GM19351 (cell line): ENCODE measurements around the gene SUN2.

ENCODE experiments used
- ATAC-seq: cut with Tn5 transposase; IDR thresholded peaks from one replicate; pipeline ENCODE4 v1.9.1; 2021; ENCODE audit warnings: mild to moderate bottlenecking, moderate library complexity; ENCODE audit not compliant: unreplicated experiment

SUN2 gene

DNA sequence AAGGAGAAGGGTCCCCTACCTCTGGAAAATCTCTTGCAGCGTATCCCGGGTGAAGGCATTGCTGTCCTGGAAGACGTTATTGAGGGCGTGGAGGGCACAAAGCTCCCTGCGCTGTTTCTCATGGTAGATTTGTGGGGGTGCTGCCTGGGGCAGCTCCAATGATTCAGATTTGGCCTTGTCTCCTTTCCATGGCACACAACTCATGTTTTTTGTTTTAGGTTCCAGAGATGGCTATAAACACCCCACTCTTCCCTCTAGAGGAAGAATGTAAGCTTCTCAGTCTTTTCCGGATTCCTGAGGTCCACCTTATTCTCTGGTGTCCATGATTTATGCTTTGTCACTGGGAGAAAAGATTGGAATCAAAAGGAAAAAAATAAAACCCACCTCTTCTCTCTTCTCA lies 56.0 kb downstream of the SUN2 start:
- no peak for ATAC-seq

DNA sequence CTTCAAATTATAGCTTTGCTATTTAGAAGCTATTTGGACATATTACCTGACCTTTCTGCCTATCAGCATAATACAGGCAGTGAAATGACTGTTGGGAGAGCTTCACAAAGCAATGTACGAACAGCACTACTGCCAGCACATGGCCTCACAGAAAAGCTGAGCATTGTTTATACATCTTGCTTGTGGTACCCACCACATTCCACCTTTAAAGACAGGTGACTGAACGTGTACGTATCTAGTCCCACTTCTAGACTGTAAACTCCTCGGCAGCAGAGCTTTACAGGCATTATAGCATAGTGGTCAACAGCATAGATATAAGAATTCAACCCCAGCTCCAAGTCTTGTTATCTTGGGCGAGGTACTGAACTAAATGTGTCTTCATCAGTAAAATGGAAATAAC lies 56.7 kb downstream of the SUN2 start:
- no peak for ATAC-seq

DNA sequence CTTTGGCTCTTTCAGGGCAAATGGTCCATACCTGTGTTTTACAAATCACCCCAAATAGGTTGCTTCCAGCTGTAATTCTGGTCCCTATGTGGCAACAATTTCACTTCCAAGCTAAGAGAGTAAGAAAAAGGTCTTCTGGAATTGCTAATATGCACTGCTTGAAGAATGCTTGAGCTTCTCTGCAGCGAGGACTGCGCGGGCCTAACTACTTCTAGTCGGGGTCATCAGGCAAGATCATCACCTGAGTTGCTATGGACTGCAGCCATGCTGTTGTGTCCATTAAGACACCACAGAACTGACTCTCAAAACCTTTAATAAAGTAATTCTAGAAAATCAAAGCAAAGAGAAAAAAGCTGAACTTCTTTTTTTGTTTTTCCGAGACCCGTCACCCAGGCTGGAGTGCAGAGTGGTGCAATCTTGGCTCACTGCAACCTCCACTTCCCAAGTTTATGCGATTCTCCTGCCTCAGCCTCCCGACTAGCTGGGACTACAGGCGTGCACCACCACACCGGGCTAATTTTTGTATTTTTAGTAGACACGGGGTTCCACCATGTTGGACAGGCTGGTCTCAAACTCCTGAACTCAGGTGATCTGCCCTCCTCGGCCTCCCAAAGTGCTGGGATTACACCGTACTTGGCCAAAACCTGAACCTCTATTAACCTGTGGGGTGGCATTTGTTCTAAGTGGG lies 57.2 kb downstream of the SUN2 start:
- ATAC-seq: no peak

DNA sequence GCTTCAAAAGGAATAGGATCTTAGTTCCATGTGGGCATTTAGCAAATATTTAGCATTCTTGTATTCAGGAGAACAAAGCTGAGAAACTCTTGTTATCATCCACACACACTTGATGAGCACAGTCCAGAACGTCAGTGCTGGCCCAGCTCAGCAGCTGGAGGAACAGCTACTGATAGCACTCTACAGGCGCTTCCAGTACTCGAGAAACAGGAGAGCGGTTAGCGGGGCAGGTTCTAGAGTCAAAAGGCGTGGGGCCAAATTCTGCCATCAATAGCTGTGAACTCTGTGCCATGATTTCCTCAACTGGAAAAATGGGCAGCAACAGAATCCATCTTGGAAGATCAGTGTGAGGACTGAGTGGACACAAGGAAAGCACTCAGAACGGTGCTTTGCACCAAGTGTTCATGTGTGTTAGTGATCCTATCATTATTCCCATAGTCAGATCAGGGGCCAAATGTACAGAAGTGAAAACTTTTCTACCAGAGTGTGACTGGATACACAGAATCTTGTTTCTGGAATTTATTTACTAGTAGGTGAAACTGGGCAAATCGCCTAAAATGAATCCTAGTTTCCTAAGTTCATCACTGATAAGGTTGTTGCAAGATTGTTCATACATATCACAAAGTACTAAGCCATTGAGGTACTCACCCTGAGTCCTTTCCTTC lies 58.2 kb downstream of the SUN2 start:
- no peak for ATAC-seq

DNA sequence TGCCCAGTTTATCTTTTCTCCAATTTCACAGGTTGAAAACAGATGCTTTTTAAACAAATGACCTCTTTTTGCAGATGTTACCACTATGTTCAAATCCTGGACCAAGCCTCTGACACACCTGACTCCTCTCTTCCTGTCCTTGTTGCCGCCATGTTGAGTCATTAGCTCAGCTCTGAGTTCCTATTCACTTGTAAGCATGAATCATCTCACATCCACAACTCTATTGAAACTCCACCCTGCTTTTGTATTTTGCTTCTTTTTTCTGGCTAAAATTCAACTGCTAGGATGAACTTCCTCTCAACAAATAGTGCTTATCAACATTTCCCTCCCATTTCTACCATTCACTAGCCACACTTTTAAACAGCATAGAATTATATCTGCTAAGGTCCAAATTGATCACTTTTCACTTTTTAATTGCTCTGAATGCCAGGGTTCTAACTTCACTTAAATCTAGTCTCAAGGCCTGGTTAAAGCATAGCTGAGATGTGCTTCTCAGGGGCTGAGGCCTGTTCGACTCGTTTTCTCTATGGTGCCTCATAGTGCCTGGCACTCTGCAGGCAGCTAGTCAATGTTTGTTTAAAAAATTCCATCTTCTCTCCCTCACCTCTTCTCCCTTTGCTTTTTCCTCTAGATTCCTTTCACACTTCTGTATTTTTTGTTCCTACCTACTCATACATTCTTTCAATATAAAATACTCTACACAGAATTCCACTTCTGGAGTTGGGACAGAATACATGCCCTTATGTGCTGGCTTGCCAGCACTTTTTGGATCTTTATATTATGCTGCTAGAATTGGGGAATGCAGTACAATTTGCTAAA lies 59.0 kb downstream of the SUN2 start:
- ATAC-seq: no peak

DNA sequence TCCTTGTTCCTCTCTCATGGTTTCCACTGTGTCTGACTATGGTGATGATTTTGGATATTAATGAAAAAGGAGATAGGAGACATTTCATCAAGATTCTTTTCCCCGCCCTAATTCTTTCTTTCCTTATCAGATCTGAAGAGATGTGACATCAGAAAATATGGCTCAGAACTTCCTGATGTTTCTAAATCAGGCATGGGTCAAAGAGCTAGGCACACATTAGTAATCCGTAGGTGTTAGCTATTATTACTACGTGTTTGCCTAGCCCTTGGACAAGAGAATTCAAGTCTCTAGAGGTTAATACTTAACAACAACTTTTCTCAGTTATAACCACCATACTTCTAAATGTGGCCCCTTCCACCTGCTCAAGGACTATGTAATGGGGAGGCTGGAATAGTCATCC lies 60.9 kb downstream of the SUN2 start:
- ATAC-seq: no peak

DNA sequence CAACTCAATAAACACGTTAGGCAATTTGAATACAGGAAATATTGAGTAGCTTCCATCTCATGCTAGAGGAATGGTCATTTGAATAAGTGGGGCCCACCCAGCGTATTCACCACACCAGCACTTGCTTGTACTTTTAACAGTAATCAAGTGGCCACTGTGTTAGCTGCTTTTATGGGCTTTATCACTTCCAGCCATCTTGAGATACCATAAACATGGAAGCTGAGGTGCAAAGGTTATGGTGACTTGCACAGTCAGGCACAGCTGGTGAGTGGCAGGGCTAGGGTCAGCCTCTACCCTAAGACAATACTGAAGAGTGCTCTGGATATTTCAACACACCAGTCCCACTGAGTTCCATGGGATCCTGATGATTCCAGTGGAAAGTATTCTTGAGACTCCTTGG lies 61.7 kb downstream of the SUN2 start:
- no peak for ATAC-seq

DNA sequence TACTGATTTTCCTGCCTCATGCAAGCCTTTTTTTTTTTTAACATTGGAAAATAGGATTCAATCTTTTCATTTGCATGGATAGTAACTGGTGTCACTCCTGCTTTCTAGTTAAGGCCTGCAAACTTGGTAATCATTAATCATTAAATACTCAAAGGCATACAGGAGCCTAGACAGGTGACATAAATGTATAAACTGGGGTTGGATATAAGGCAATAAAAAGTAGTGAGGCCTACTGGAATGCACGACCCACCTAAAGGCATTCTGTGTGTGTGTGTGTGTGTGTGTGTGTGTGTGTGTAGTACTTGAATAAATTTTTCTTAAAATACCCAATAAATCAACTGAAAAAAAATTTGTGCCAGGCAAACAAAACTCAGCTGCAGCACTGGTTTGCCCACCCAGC lies 66.1 kb downstream of the SUN2 start:
- no peak for ATAC-seq

DNA sequence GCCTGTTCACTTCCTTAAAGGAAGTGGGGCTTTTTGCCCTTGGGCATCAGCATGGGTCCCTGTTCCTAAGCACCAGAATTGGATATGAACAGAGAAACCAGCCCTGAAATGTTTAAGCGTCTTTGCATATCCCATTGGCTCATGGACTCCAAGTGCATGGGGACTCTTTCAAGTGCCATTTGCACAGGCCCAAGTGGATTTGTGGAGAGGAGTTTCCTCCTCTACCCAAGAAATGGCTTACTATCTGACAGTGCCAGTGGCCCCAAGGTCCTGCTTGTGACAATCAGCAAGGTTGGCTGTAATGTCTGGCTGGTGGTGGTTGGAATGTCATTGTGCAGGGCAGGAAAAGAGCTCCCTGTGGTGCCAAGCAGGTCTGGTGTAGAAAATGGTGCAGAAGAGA lies 70.0 kb downstream of the SUN2 start:
- no peak for ATAC-seq

DNA sequence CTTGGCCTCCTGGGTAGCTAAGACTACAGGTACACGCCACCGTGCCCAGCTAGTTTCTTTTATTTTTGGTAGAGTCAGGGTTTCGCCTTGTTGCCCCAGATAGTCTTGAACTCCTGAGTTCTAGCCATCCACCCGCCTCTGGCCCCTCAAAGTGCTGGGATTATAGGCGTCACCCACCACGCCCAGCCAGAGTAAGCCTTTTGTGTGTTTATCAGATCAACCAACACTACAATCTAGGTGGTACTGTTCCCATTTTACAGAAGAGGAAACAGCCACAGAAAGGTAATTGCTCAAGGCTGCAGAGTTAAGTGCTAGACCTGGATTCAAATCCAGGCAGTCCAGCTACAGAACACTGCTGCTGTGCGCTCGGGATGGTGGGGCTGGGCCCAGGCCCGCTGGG lies 70.9 kb downstream of the SUN2 start:
- no peak for ATAC-seq
